ENCODE measurements around the gene CNTNAP2.

The CNTNAP2 gene

DNA sequence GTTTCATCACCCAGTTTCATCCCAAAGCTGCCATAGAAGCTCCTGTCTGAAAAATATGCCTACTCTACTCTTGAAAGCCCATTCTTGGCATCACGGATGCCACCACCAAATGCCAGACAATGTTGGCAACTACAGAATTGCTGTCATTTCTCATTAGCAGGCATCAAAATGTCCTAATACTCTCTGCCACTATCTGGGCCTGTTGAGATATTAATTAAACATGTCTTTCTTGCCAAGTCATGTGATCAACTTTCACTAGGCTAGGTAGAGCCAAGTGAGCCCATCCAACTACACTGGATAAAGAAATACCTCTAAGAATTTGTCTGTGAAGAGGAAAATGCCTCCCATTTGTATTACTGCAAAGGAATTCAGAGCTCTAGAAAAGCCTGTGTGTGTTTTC, 1380.6 kb downstream of the CNTNAP2 start:
- no peak for DNase-seq (ENCODE audit: low spot score)

DNA sequence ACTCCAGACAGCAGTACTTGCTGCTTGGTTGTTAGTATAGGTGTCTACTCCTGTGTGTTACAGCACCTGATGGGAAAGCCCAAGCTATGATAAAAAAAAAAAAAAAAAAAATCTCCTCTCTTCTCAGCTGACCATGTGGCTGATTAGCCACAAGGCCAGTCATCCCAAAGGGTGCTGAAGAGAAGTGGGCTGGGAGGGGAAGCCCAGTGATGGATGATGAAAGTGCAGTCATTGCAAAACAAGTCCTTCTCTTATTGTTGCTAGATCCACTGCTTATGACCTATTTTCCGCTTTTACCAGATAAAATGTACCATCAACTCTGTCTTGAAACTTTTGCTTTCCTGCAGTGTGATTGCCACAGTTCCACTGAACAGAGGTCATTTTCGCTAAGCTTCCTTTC, 1381.5 kb downstream of the CNTNAP2 start:
- no peak for DNase-seq (ENCODE audit: low spot score)

DNA sequence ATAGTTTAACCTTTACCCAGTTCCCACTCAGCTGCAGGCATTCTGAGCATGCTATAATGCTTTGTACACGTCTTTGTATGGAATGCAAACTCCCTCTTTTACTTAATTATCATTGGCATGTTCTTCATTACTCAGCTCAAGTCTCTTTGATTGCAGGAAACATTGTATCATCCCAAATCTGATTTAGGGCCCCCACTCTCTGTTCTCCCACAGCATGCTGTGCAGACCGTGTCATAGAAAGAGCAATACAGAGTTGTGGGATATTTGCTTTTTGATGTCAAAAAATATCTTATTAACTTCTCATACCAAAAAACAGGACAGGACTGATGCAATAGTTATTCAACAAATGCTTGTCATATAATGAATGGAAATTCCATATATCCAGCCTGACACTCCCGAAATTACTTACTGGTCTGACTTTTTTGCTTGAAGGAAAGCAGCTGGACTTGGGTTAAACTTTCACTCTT, 1392.5 kb downstream of the CNTNAP2 start:
- DNase-seq (ENCODE audit: low spot score): peak; percentile 7

DNA sequence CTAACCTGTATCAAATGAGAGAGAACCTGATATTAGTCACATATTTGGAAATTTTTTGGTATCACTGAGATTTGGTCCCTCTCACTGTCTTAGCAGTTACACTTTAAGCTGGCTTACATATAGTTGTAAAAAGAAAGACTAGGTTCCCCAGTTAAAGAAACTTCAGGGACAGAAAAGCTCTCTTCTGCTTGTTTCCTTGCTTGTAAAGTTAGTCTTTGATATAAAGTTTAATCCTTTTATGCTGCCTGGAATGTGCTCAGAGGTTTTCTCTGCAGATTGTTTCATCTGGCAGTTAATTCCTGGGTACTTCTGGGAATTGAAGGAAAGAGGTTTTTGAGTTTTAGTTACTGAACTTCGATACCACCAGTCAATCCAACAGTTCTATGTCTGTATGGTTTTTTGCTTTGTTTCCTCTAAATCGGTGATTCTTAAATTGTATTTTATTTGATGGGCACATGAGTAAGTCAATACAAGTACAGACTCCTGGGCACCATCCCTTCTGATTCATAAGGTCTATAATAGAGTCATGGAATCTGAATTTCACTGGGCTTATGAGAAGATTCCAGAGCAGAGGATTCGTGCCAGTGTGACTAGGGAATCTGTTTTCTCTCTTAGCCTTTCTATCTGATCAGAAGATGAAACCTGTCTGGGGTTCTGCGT, 1393.1 kb downstream of the CNTNAP2 start:
- peak; percentile 9 for DNase-seq (ENCODE audit: low spot score)

DNA sequence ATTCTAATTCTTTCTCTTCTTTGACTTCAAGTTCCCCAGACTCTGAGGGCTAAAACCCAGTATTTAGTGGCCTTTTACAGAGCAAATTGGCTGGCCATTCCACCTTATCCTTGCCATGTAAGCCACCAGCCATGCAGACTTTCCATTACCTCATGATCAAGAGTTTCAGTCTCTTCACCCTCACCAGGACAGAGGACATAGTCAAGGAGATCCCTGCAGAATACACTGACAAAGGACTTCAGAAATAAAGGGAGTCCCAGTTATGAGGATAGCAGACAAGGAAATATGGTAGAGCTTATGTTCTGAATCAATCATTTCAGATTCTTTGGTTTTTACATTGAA, 1393.6 kb downstream of the CNTNAP2 start:
- DNase-seq (ENCODE audit: low spot score): no peak

DNA sequence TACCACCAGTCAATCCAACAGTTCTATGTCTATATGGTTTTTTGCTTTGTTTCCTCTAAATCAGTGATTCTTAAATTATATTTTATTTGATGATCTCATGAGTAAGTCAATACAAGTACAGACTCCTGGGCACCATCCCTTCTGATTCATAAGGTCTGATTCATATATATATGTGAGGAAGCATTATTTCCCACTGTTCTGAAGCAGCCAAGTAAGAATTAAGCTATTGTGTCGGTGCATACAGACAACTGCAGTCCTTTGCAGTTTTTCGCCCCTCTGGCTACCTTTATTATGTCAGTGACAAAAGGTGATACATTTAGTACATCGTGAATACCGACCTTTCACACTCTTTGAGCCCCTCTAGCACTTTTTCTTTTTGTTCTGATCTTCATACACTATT, 1394.3 kb downstream of the CNTNAP2 start:
- peak; percentile 6 for DNase-seq (ENCODE audit: low spot score)

GRCh38 chr7:147513451-147513850, 1396.8 kb downstream of the CNTNAP2 start:
- no peak for DNase-seq (ENCODE audit: low spot score)

GRCh38 chr7:147516391-147516790, 1399.8 kb downstream of the CNTNAP2 start:
- DNase-seq (ENCODE audit: low spot score): no peak

- no peak for DNase-seq (ENCODE audit: low spot score)
Measured at GRCh38 chr7:147519062-147519461, 1402.5 kb downstream of the CNTNAP2 start.

- peak; percentile 44 for DNase-seq (ENCODE audit: low spot score)
Measured at GRCh38 chr7:147523056-147523455, 1406.5 kb downstream of the CNTNAP2 start.

DNA sequence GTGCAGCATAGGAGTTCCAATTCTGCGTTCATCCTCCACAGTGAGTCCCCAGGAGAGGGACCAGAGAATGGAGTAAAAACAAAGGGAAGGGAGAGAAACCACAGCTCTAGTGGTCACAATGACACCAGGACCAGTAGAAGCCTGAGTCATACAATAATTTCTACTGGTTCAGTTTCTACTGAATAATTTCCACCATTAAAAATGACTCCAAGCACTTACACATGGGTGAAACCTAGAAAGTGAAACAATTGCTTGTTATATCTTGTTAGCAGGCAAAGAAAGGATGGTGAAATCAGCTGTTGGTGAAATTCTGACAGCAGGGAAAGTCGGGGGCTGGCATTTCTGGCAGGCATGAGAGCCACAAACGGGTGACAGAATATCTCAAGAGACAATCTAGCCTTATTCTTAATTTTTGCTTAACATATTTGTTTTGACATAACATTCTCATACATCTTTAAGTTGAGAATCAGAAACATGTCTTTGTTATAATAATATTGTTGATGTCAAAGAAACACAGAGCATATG, 1408.2 kb downstream of the CNTNAP2 start:
- DNase-seq (ENCODE audit: low spot score): peak; percentile 11

DNA sequence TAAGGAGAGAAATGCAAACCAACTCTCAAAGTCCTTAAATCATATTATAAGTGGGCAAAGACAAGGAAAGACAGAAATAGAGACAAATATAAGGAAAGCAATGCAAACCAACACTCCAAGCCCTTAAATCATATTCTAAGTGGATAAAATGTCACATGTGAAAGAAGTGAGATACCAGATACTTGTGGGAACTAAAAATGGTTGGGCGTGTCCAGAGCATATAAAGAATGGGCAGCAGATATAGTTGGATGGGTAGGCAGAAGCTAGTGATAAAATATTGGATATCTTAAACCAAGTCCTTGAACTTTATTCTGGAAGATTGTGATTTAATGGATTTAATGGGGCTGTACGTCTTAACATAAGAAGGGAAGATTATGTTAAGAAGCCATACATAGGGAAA, 1408.7 kb downstream of the CNTNAP2 start:
- DNase-seq (ENCODE audit: low spot score): no peak

DNA sequence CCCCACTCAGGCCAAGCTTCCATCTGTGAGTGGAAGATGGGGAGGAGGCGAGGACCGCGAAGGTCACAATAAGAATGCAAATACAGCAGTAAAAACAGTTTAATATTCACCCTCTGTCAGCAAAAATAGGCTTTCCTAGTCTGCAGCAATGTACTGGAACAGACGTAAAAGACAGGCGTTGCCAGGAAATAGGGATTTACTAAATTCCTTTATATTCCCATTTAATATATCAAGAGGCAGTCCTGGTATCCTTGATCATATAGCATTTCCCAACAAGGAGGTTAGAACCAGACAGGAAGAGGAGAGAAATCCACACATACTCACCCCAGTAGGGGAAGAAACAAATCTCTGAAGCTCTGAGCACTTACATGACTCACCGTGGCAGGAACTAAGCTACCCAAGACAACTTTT, 1419.1 kb downstream of the CNTNAP2 start:
- DNase-seq (ENCODE audit: low spot score): peak; percentile 48

DNA sequence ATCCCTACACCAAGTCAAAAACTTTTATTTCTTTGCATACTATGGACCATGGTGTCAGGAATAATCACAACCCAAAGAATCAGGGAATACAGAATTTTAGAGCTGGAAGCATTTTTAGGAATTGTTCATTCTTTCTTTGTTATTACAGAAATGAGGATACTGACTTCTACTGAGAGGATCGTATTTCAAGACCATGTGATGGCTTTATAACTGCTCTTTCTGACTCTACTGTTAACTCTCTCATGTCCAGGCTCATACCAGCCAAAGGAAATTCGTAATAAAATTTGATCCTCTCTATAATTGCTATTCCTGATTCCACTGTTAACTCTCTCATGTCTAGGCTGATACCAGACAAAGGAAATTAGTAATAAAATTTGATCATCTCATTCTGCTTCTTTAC, 1423.1 kb downstream of the CNTNAP2 start:
- no peak for DNase-seq (ENCODE audit: low spot score)

GRCh38 chr7:147540743-147541142, 1424.1 kb downstream of the CNTNAP2 start:
- no peak for DNase-seq (ENCODE audit: low spot score)

- no peak for DNase-seq (ENCODE audit: low spot score)
Measured at GRCh38 chr7:147541261-147541660, 1424.7 kb downstream of the CNTNAP2 start.

DNA sequence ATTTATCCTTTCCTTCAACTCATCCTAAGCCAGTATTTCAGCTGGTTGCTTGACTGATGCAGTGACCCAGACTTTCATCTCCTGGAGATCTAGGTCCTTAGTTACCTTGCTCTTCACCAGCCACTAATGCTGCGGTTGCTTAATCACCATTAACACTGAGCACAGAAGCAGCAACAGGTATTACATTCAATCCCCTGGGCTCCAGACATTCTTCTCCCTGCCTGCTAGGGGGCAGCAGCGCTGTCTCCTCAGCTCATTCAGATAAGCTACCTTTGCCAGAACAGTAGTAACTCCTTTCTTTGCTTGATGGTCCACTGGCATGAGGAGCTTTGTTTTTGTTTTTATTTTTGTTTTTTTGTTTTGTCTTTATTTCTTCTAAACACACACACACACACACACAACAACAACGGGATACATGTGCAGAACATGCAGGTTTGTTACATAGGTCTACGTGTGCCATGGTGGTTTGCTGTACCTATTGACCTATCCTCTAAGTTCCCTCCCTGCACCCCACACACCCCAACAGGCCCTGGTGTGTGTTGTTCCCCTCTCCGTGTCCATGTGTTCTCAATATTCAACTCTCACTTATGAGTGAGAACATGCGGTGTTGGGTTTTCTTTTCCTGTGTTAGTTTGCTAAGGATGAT, 1430.8 kb downstream of the CNTNAP2 start:
- no peak for DNase-seq (ENCODE audit: low spot score)

DNA sequence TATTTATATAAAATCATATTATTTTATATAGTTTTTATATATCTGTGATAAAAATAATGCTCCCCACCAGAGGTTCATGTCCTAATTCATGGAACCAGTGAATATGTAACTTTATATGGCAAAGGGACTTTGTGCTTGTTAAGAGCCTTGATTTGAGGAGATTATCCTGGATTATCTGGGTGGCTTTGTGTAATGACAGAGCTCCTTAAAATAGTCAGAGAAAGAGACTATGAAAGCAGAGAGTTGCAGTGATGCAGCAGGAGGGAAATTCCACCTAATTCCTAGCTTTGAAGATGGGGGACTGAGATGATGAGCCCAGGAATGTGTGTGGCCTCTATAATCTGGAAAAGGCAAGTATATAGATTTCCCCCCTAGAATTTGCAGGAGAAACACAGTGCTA, 1439.7 kb downstream of the CNTNAP2 start:
- DNase-seq (ENCODE audit: low spot score): no peak

GRCh38 chr7:147563669-147564068, 1447.1 kb downstream of the CNTNAP2 start:
- no peak for DNase-seq (ENCODE audit: low spot score)

GRCh38 chr7:147564786-147565476, 1448.3 kb downstream of the CNTNAP2 start:
- no peak for DNase-seq (ENCODE audit: low spot score)

- DNase-seq (ENCODE audit: low spot score): no peak
Measured at GRCh38 chr7:147567043-147567442, 1450.4 kb downstream of the CNTNAP2 start.

- no peak for DNase-seq (ENCODE audit: low spot score)
Measured at GRCh38 chr7:147569116-147569913, 1452.7 kb downstream of the CNTNAP2 start.

All from AG08395 (cell line).